NOMO-1 treated with dmso at 0.1 percent for 144 hours (cell line): Measurements from ENCODE around the gene ABLIM2.
"Not testable (repeated sequence)": the region's sequence is repeated elsewhere in the genome, so short reads cannot be mapped to it uniquely, and the experiment has no call there.

Source experiments
- DNase-seq: peaks from one replicate; lab custom pipeline; 2025; ENCODE audit not compliant: unreplicated experiment; lab: John Stamatoyannopoulos, UW

The ABLIM2 gene

DNA sequence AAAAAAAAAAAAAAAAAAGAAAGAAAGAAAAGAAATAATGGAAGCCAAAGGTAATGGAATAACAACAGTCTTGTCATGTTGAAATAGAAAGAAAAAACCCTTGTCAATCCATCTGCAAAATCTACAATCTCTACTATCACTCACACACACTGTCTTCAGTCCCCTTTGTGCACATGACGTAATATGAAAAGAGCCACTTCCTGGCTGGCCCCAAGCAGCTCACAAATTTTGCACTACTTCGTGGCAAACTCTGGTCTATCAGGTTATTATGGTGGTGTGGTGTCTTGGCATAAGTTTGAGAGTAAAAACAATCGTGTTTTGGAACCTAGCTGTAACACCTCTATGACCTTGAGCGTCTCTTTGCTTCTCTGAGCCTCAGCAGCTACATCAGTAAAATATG, 210.7 kb downstream of the ABLIM2 start:
- no peak for DNase-seq

- DNase-seq, result no peak
Measured at GRCh38 chr4:7945709-7946380, 212.8 kb downstream of the ABLIM2 start.

DNA sequence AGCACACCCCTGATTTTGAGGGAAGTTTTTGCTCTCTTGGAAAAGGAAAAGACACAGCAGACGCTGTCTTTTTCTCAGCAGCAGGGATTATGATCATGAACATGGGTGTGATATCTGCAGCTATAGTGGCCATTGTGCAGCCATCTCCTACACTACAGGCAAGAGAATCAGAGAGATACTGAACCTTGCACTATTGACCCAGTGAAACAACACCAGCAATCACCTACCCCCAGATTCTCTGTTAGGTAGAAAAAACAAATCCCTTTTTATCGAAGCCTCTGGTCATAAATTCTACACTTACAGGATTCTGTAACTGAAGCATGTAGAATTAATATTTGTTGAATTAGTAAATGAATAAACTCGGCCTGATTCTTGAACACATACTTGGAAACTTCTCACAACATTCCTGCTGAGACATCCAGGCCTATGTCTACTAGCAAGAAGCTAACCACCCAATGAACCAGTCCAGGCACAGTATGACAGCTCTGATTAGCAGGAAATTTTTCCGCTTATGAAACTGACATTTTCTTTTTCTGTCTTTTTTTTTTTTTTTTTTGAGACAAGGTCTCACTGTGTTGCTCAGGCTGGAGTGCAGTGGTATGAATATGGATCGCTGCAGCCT, 213.9 kb downstream of the ABLIM2 start:
- DNase-seq, result no peak

DNA sequence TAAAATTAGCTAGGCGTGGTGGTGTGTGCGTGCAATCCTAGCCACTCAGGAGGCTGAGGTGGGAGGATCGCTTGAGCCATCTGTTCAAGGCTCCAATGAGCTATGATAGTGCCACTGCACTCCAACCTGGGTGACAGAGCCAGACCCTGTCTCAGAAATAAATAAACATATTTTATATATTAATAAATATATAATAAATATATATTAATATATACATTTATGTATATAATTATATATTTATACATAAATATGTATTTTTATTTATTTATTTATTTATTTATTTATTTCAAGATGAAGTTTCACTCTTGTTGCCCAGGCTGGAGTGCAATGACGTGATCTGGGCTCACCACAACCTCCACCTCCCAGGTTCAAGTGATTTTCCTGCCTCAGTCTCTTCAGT, 214.9 kb downstream of the ABLIM2 start:
- DNase-seq, result not testable (repeated sequence)

DNA sequence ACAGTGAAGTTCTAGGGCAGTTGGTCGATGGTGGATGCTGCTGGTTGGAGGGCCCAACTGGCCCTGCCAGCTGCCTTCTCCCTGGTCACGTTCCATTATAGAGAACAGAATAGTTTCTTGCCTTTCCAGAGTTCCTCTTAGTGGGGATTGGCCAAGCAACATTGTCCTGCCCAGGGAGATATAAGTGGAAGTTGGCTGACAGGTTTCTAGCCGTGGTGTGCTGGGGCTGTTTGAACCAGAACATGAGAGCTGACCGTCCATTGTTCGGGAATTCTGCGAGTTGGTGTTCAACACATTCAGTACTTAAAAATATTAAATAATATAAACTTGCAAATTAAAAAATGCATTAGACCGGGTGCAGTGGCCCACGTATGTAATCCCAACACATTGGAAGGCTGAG, 215.4 kb downstream of the ABLIM2 start:
- no peak for DNase-seq

DNA sequence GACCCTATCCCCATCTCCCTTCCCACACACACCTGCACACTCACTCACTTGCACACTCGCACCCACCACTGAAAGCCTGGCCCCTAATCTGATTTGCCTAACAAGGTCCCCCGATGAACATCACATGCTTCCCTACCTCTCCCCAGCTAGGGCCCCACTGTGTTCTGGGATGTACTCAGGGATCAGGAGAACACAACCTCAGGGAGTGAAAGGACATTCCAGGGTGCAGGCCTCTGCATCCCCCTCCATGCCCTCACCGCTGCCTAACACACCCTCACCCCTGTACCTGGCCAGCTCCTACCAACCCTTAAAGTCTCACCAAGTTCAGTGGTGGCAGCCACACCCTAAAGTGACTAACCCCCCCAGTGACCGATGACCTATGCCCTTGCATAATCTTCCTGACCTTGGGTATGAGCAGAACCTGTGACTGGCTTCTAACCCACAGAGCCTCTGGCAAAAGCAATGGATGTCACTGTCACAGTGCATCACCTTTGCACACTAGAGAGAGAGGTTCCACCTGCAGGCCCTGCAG, 216.6 kb downstream of the ABLIM2 start:
- no peak for DNase-seq

- DNase-seq, result no peak
Measured at GRCh38 chr4:7941111-7941964, 217.3 kb downstream of the ABLIM2 start.

- DNase-seq, result no peak
Measured at GRCh38 chr4:7939377-7940108, 219.1 kb downstream of the ABLIM2 start, which contains the start of gene AFAP1. Gene AFAP1 (minus strand): TSS chr4:7939861. CDS start chr4:7872078, 67,783 bp downstream.

GRCh38 chr4:7938609-7939376, 219.8 kb downstream of the ABLIM2 start:
- no peak for DNase-seq

DNA sequence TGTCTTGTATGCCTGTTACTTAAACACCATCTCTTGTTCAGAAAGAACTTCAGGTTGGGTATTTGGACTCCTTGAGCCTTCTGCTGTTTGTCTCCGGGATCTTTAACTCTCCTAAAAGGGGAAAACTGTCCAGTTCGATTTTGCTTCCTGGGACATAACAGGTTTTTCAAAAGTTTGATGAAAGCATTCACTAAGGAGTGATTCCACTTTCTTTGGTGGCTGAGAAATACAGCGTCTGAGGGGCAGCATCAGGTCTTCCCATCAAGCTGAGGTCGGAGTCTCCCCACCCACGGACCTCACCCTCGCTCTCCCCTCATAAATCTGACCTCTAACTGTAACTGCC, 220.4 kb downstream of the ABLIM2 start:
- no peak for DNase-seq

GRCh38 chr4:7937006-7937405, 221.6 kb downstream of the ABLIM2 start:
- no peak for DNase-seq

- no peak for DNase-seq
Measured at GRCh38 chr4:7933651-7934510, 224.7 kb downstream of the ABLIM2 start.

GRCh38 chr4:7932287-7932686, 226.3 kb downstream of the ABLIM2 start:
- no peak for DNase-seq

DNA sequence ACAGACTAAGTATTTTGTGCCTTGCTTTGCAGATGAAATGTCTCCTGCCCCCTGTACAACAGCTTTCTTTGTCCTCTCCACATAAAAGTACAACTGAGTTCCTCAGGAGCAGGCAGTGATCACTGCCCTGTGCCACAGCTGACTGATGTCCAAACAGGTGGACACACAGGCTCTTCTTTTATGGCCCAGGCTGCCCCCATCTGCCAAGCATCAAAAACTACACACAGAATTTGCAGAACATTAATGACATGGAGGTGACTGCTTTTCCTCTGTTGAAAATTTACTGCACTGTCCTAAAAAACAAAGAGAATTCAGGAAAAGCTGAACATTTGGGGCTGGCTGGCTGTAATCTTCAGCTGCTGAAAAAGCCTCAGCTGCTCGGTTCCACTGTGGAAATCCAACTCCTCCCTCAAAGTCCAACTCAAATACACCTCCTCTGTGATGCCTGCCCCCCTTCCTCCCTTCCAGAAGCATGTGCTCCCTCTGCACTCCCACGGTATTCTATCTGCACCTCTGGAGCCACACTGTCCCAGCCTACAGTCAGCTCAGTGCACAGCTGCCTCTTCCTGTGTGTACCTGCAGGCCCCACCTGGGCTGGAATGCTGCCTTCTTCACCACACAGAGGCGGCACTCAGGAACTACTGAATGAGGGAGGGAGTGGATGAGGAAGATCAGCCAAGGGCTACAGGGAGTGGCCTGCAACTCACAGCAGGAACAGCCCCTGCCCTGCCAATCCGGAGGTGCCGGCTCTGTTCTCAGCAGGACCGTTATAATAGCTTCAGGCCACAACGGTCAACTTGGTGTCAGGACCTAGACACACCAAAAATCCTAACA, 229.3 kb downstream of the ABLIM2 start:
- DNase-seq, result no peak

DNA sequence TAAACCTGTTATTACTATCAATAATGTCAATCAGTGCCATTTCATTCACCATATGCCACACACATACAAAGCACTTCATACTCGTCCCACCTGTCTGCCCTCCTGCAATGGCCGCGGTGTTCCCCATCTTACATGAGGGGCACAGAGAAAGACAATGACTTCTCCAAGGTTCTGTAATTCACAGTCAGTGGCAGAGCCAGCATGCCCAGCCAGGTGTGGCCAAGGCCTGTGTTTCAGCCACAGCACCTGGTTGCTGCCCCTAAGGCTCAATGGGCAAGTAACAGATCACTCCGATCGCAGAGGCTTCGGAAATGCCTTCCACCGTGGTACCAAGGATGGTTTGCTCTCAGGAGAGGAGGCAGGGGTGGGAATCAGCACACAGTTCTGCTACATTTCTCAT, 229.9 kb downstream of the ABLIM2 start:
- no peak for DNase-seq

DNA sequence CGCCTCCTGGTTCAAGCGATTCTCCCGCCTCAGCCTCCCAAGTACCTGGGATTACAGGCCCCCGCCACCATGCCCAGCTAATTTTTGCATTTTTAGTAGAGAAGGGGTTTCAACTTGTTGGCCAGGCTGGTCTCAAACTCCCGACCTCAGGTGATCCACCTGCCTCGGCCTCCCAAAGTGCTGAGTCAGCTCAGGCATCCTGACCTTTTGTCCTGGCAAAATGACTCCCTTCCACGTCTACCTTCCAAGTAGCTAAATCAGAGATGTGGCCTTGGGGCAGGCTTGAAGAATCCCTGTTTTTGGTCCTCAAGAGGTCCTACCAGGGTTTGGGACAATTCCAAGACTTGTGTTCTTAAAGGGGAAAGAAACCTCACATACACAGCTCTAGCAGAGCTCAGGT, 231.8 kb downstream of the ABLIM2 start:
- DNase-seq, result no peak

GRCh38 chr4:7924570-7924969, 234.0 kb downstream of the ABLIM2 start:
- no peak for DNase-seq

DNA sequence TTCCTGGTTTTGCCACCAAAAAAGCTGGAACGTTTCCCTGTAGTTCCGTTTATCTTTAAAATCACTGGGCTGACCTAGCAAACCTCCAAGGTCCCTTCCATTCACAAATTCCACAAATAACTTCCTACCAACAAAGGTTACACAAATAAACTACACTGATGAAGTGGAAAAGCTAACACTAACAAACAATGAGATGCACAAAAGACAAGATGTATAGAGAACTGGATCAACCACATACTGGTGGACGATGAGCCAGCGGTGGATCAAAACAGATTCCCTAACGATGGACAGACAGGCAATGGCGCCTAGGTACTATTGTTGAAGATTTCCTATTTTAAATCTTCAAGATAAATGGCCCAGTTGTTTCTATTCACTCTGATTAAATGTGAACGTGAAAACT, 234.4 kb downstream of the ABLIM2 start:
- DNase-seq, result no peak

GRCh38 chr4:7922466-7922865, 236.1 kb downstream of the ABLIM2 start:
- DNase-seq, result no peak
